GM12878 (cell line): ENCODE results near the gene GPR176. TPM values are rescaled to one million over a fixed set of nuclear protein-coding genes. Genes with fewer than 3 reads are reported as not detected.
"Not testable (repeated sequence)": the region's sequence is repeated elsewhere in the genome, so short reads cannot be mapped to it uniquely, and the experiment has no call there.

Source experiments
- ATAC-seq: fragments of 200-7000 bp; cut with Tn5 transposase; 3 replicates; pipeline ENCODE4 v1.9.1; 2020; ENCODE audit warnings: mild to moderate bottlenecking, moderate library complexity
- BruUV-seq: library from RNA; stranded (reverse); fragments of 400-500 nt; replicated peaks from 2 replicates; lab custom pipeline; 2021; lab: Mats Ljungman, UMichigan
- CTCF ChIA-PET: fragments of 300-600 bp; sonication (Branson Sonifier 250); formaldehyde crosslinking; extraction: SDS; loops from one replicate; lab custom pipeline; 2021; ENCODE audit warnings: inconsistent platforms; lab: Yijun Ruan, JAX
- POLR2A ChIA-PET: fragments of 350-600 bp; formaldehyde crosslinking; extraction: SDS; loops from one replicate; lab custom pipeline; 2021; ENCODE audit warnings: inconsistent platforms; lab: Charles Lee
- RAD21 ChIA-PET: fragments of 300-600 bp; sonication (Branson Sonifier 250); formaldehyde crosslinking; loops from one replicate; lab custom pipeline; 2023; ENCODE audit warnings: antibody characterized with exemption; ENCODE audit not compliant: unreplicated experiment; lab: Charles Lee
- SMC1A ChIA-PET: fragments of 300-600 bp; sonication (Branson Sonifier 250); formaldehyde crosslinking; loops from one replicate; lab custom pipeline; 2023; ENCODE audit not compliant: unreplicated experiment, uncharacterized antibody; lab: Charles Lee
- DNase-seq: peaks from one replicate; pipeline ENCODE4 v3.0.0-alpha.2; 2011; ENCODE audit warnings: low read depth, low spot score
- FAIRE-seq: peaks from 3 replicates; lab custom pipeline; 2011; peaks lifted over from hg19 to GRCh38; lab: Jason Lieb, UNC
- H2AFZ ChIP-seq: 2 replicates; pipeline ENCODE4 v1.6.0; 2011; ENCODE audit warnings: low read depth, low read length, control low read depth; ENCODE audit not compliant: control insufficient read depth
- H3K27ac ChIP-seq: 2 replicates; pipeline ENCODE4 v1.5.1; 2011; ENCODE audit warnings: control low read depth; ENCODE audit not compliant: control insufficient read depth, insufficient read depth
- H3K27me3 ChIP-seq, 2 experiments: replicated peaks in 1 of 2; 2 replicates each; pipeline versions ENCODE4 v1.6.0 to v1.6.1; 2011; ENCODE audit warnings: low read length in 1 of 2; ENCODE audit not compliant: control insufficient read depth in 2 of 2, insufficient read depth in 2 of 2
- H3K36me3 ChIP-seq, 2 experiments: 2 replicates each; pipeline ENCODE4 v1.5.1; 2011; ENCODE audit warnings: low read length in 1 of 2; ENCODE audit not compliant: control insufficient read depth in 2 of 2, insufficient read depth in 2 of 2
- H3K4me1 ChIP-seq: 2 replicates; pipeline ENCODE4 v1.6.1; 2011; ENCODE audit warnings: mild to moderate bottlenecking, low read length, moderate library complexity, mixed read lengths; ENCODE audit not compliant: control insufficient read depth, insufficient read depth
- H3K4me2 ChIP-seq: 2 replicates; pipeline ENCODE4 v1.6.0; 2011; ENCODE audit warnings: control low read depth; ENCODE audit not compliant: control insufficient read depth, insufficient read depth
- H3K4me3 ChIP-seq: fragments of 200-600 bp; sonication (generic); 2 replicates; pipeline ENCODE4 v1.5.1; 2016
- H3K79me2 ChIP-seq: 2 replicates; pipeline ENCODE4 v1.6.0; 2011; ENCODE audit warnings: low read length; ENCODE audit not compliant: control insufficient read depth, insufficient read depth
- H3K9ac ChIP-seq: 2 replicates; pipeline ENCODE4 v1.8.0; 2011; ENCODE audit warnings: low read length, control low read depth, mixed read lengths; ENCODE audit not compliant: control insufficient read depth, insufficient read depth
- H3K9me3 ChIP-seq: replicated peaks from 3 replicates; pipeline ENCODE4 v1.5.1; 2011; ENCODE audit warnings: mild to moderate bottlenecking, low read length; ENCODE audit not compliant: control insufficient read depth, insufficient read depth
- H4K20me1 ChIP-seq: 2 replicates; pipeline ENCODE4 v1.6.0; 2011; ENCODE audit not compliant: control insufficient read depth, insufficient read depth
- CEBPB ChIP-seq, 2 experiments: fragments of 150-350 bp in 1 of 2; IDR thresholded peaks; 2 replicates each; pipeline ENCODE4 v1.6.1; 2012 to 2014; ENCODE audit warnings: low read depth in 2 of 2, low read length in 2 of 2, borderline replicate concordance in 1 of 2, inconsistent platforms in 1 of 2
- MTA3 ChIP-seq: IDR thresholded peaks from 2 replicates; pipeline ENCODE4 v1.6.1; 2012; ENCODE audit warnings: low read length, inconsistent platforms, borderline replicate concordance
- WGBS: methylation state at CpG from one replicate; pipeline ENCODE4 v1.1.6; 2016; ENCODE audit warnings: low lambda C conversion rate; ENCODE audit not compliant: insufficient replicate concordance, insufficient coverage; ENCODE audit errors: missing lambda C conversion rate; 5-methylcytosine and 5-hydroxymethylcytosine counted together
- in situ Hi-C: fragments of 300-500 bp; cut with MboI; formaldehyde crosslinking; loops from 9 replicates; pipeline ENCODE4 v1.14.3; 2018; ENCODE audit warnings: mixed read lengths
- intact Hi-C: fragments of 100-400 bp; cut with micrococcal nuclease; formaldehyde crosslinking; loops from one replicate; pipeline ENCODE4 v1.14.2; 2022; ENCODE audit not compliant: unreplicated experiment
- polyA plus RNA-seq, 11 experiments: library from polyadenylated mRNA; depleted of rRNA in 4 of 11; unstranded in 6 of 11; stranded (reverse) in 5 of 11; fragments of >200 nt; fragmentation: Nextera tagmentation in 4 of 11; fragmentation: Illumina TruSeq in 1 of 11; extraction: Ambion mirVana in 4 of 11; extraction: Trizol in 1 of 11; gene quantifications; 1 replicate in 1 of 11; 2 replicates in 10 of 11; pipeline versions ENCODE4 v1.2.1 to v1.2.3, GENCODE V29; 2011 to 2016; ENCODE audit warnings: inconsistent platforms in 2 of 11, missing spikeins in 2 of 11, low read depth in 1 of 11
- total RNA-seq, 4 experiments: library from RNA; depleted of rRNA in 3 of 4; stranded (reverse); fragments of >200 nt in 3 of 4; fragmentation: Illumina TruSeq in 1 of 4; extraction: Trizol in 1 of 4; gene quantifications; 2 replicates each; pipeline versions ENCODE4 v1.2.1 to v1.2.3, GENCODE V29; 2013 to 2021

Gene GPR176
- total and polyA plus RNA-seq, 10 of the 15 experiments (the other 5 are each of a cell fraction or from before 2014, with no cell fraction given), result 0.02 to 0.33 (median 0.16) TPM; not detected in 4

DNA sequence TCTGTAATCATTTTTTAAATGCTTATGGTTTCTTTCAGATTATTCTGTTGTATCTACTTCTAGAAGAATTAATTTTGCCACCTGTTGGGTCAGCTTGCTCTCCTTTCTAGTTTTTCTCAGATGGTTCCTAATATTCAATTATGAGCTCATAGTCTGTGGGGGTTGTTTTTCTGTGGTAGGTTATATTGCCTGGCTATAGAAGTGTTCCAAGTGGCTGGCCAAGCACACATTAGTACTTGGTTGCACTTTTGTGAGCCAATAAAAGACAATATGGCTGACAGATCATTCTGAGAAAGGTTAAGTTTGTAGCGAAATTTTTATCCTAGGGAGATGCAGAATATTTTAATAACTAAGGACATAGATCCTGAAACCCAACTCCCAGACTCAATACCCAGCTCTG lies 105.6 kb downstream of the GPR176 start:
- Histone ChIP-seq H3K9me3 (no peaks in the 10 kb centered on the region), H3K4me3 (no peak overlapping the region), H3K9ac (no peak overlapping the region), H3K27ac (no peak overlapping the region), H3K27me3 (no peaks in the 10 kb centered on the region; a peak in 1 of 4 replicates), H3K79me2 (no peaks in the 10 kb centered on the region), H3K4me1 (no peaks in the 10 kb centered on the region), H3K4me2 (no peak overlapping the region), H2AFZ (no peak overlapping the region), H3K36me3 (no peaks in the 10 kb centered on the region), H4K20me1 (no peaks in the 10 kb centered on the region)
- ChIA-PET POLR2A (no interaction called here), RAD21 (interaction anchor here (1.4 kb wide), 1 partner anchor 59 kb away, joined by 3 read pairs; no protein-coding TSS in a partner anchor), SMC1A (interaction anchor here (0.6 to 1.3 kb wide), 2 partner anchors 10 to 55 kb away, joined by 3 to 4 read pairs; no protein-coding TSS in a partner anchor), CTCF (no interaction called here)
- in situ Hi-C loops (no loop called here), intact Hi-C loops (no loop called here)
- no peak for FAIRE-seq
- peak; percentile 61 for ATAC-seq
- DNase-seq, result no peak
- no TSS peak for BruUV-seq
- no peak for TF ChIP-seq MTA3
- TF ChIP-seq CEBPB (IDR thresholded peaks at IDR 0.05; ENCODE audit: borderline replicate concordance in 1 of 2, low read depth in 2 of 2, low read length in 2 of 2), result no peak
- 0% methylated on average over 1 of the region's 1 CpG for whole genome bisulfite sequencing

GRCh38 chr15:39812651-39813050 lies 107.4 kb downstream of the GPR176 start:
- H3K79me2 ChIP-seq, H3K36me3 ChIP-seq, SMC1A ChIA-PET: not testable (repeated sequence)

More at GRCh38 chr15:39812651-39813050, 107.4 kb downstream of the GPR176 start:
- H3K4me3 ChIP-seq, FAIRE-seq, H3K9ac ChIP-seq, intact Hi-C loops, RAD21 ChIA-PET, H2AFZ ChIP-seq, H3K4me2 ChIP-seq, H3K4me1 ChIP-seq, BruUV-seq, H3K27ac ChIP-seq, H3K27me3 ChIP-seq, in situ Hi-C loops, H3K9me3 ChIP-seq, ATAC-seq, DNase-seq, H4K20me1 ChIP-seq: not testable (repeated sequence)
- POLR2A ChIA-PET, result interaction anchor here (0.6 kb wide), 1 partner anchor 492 kb away, joined by 4 read pairs; no protein-coding TSS in a partner anchor
- CTCF ChIA-PET, result interaction anchor here (1.3 kb wide), 1 partner anchor 18 kb away, joined by 4 read pairs; no protein-coding TSS in a partner anchor
- WGBS, result 53% methylated on average over 3 of the region's 3 CpGs
